ENCODE data around the gene LCE3C. TPM values are rescaled to one million over a fixed set of nuclear protein-coding genes. Genes with fewer than 3 reads are reported as not detected.

The LCE3C gene
- polyA plus RNA-seq, 2 of the 4 experiments (the other 2 are of a cell fraction): not detected

- POLR2A ChIA-PET: no interaction called here
- peak in 1 of 2 experiments; percentile 55 for DNase-seq (ENCODE audit: low read depth in 1 of 2, low spot score in 1 of 2)
These were observed 17.4 kb upstream of the LCE3C start for GRCh38 chr1:152582647-152583046.

GRCh38 chr1:152585586-152585985, 14.4 kb upstream of the LCE3C start:
- no peak overlapping the region for H3K27ac ChIP-seq
- WGBS (ENCODE audit: missing lambda C conversion rate): no CpG with 5 or more reads among the region's 1 CpG
- no peak for DNase-seq (ENCODE audit: low read depth in 1 of 2, low spot score in 1 of 2)
- ChIA-PET CTCF (no interaction called here), POLR2A (no interaction called here)
- H3K4me2 ChIP-seq: no peak overlapping the region
- no peak for FAIRE-seq
- H3K4me3 ChIP-seq: no peak overlapping the region
- H3K9me3 ChIP-seq: no peaks in the 10 kb centered on the region
- H3K4me1 ChIP-seq: no peaks in the 10 kb centered on the region
- TF ChIP-seq E2F6 (IDR thresholded peaks at IDR 0.05; ENCODE audit: borderline replicate concordance, low read depth): no peak
- TF ChIP-seq FOSL2 (IDR thresholded peaks at IDR 0.05): no peak
- no peak for TF ChIP-seq FOSL2 (CRISPR knock-in tag; IDR thresholded peaks at IDR 0.05)
- TF ChIP-seq CHD2 (IDR thresholded peaks at IDR 0.05; ENCODE audit: low read length, partially characterized antibody): no peak
- ATAC-seq: no peak

More at GRCh38 chr1:152582647-152583046, 17.4 kb upstream of the LCE3C start:
- CTCF ChIA-PET: no interaction called here
- H3K27ac ChIP-seq: no peak overlapping the region
- TF ChIP-seq RCOR1 (IDR thresholded peaks at IDR 0.05; ENCODE audit: low read depth, low read length): no peak
- TF ChIP-seq HEYL (CRISPR knock-in tag; IDR thresholded peaks at IDR 0.05): no peak
- no peak for TF ChIP-seq ZFP36 (IDR thresholded peaks at IDR 0.05; ENCODE audit: borderline replicate concordance, partially characterized antibody)
- no peak for TF ChIP-seq SMC3 (IDR thresholded peaks at IDR 0.05)
- TF ChIP-seq FOSB (CRISPR knock-in tag; IDR thresholded peaks at IDR 0.05): no peak
- TF ChIP-seq FOSL2 (IDR thresholded peaks at IDR 0.05): no peak
- peak; percentile 24; the same call in 1 of the 2 replicates for TF ChIP-seq FOSL2 (CRISPR knock-in tag; IDR thresholded peaks at IDR 0.05)
- TF ChIP-seq CEBPB (IDR thresholded peaks at IDR 0.05): no peak
- TF ChIP-seq ZNF302 (CRISPR knock-in tag; IDR thresholded peaks at IDR 0.05): no peak
- peak; percentile 66; the same call in 1 of the 2 replicates for TF ChIP-seq NFE2L2 (conservative IDR thresholded peaks at IDR 0.05; ENCODE audit: low read length)
- no peak for TF ChIP-seq NR3C1 (IDR thresholded peaks at IDR 0.05)
- no peak for TF ChIP-seq RFX5 (IDR thresholded peaks at IDR 0.05)
- no peak for TF ChIP-seq EHF (CRISPR knock-in tag; IDR thresholded peaks at IDR 0.05)
- peak; percentile 83 for TF ChIP-seq MAFK (IDR thresholded peaks at IDR 0.05; ENCODE audit: partially characterized antibody)
- no peak for TF ChIP-seq ZSCAN20 (CRISPR knock-in tag; IDR thresholded peaks at IDR 0.05)
- no peak for TF ChIP-seq GATA3 (IDR thresholded peaks at IDR 0.05; ENCODE audit: borderline replicate concordance)
- 0 out of 3 replicates have a peak overlapping the region, but pooled peaks have one; percentile 4 for H3K4me2 ChIP-seq
- FAIRE-seq (no peak), ATAC-seq (peak; percentile 45 to 70; a peak in 3 of 6 replicates)
- no peaks in the 10 kb centered on the region for H3K9me3 ChIP-seq
- WGBS (ENCODE audit: missing lambda C conversion rate): 13% methylated on average over 1 of the region's 1 CpG
- H3K4me3 ChIP-seq: no peak overlapping the region
- H3K4me1 ChIP-seq: peaks cover 4% of the 10 kb centered on the region; the same call in 1 of the 3 replicates

- TF ChIP-seq BCL3 (IDR thresholded peaks at IDR 0.05) (no peak), HMGXB4 (CRISPR knock-in tag; IDR thresholded peaks at IDR 0.05; ENCODE audit: borderline replicate concordance) (no peak), ZFP36 (IDR thresholded peaks at IDR 0.05; ENCODE audit: borderline replicate concordance, partially characterized antibody) (no peak), EHMT2 (IDR thresholded peaks at IDR 0.05; ENCODE audit: low read depth) (no peak), MAZ (IDR thresholded peaks at IDR 0.05; ENCODE audit: borderline replicate concordance, low read depth, low read length) (no peak), CBX2 (IDR thresholded peaks at IDR 0.05; ENCODE audit: borderline replicate concordance, low read depth) (no peak), GATA3 (IDR thresholded peaks at IDR 0.05; ENCODE audit: borderline replicate concordance) (no peak), REST (IDR thresholded peaks at IDR 0.05) (no peak)
- POLR2A ChIA-PET: no interaction called here
- no peaks in the 10 kb centered on the region for H3K4me1 ChIP-seq
- no CpG with 5 or more reads among the region's 2 CpGs for WGBS (ENCODE audit: missing lambda C conversion rate)
- FAIRE-seq (no peak), DNase-seq (ENCODE audit: low read depth in 1 of 2, low spot score in 1 of 2) (no peak), ATAC-seq (no peak)
- no peak overlapping the region for H3K4me3 ChIP-seq
- H3K27ac ChIP-seq: no peak overlapping the region
- CTCF ChIA-PET: no interaction called here
- no peak overlapping the region for H3K4me2 ChIP-seq
- no peaks in the 10 kb centered on the region for H3K9me3 ChIP-seq
These were observed 3.0 kb upstream of the LCE3C start for GRCh38 chr1:152596986-152597385.

All from A549 (cell line).